ENCODE data around the gene GPC6. TPM values are rescaled to one million over a fixed set of nuclear protein-coding genes. Genes with fewer than 3 reads are reported as not detected.

Gene GPC6
- total and polyA plus RNA-seq, 2 donors (not counting 3 experiments of a cell fraction or from before 2014, with no cell fraction given): 0.01 TPM; not detected in 1

DNA sequence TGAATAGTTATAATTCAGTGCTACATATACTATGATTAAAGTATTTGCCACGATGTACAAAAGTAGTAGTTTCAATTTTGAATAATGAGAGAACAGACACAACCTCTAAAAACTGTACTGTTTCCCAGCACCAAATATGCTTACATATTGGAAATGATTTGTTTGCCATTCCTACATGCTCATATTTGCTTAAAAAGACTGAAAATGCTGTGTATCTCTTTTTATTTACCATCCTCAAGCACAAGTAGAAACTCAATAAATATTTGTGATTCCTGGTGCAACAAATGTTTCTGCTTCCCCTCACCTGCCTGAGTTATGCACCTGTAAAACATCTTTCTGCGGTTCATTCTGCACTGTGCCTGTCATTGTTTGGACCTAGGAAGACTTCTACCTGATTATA, 740.7 kb downstream of the GPC6 start:
- FAIRE-seq (no peak), DNase-seq (ENCODE audit: low read depth, low spot score) (no peak)
- Histone ChIP-seq H3K9me1 (replicated peaks; ENCODE audit: control insufficient read depth, extremely low read depth, insufficient read depth, low read length) (no peaks in the 10 kb centered on the region), H3K4me3 (replicated peaks in 1 of 3; ENCODE audit: insufficient read depth in 1 of 3, low read depth in 1 of 3, low read length in 3 of 3) (no peak overlapping the region), H3K9ac (replicated peaks; ENCODE audit: extremely low read depth, insufficient read depth, low read length) (no peak overlapping the region), H3K4me2 (ENCODE audit: insufficient read depth, low read length) (no peak overlapping the region), H3K79me2 (ENCODE audit: control insufficient read depth, insufficient read depth, low read length) (no peaks in the 10 kb centered on the region), H3K36me3 (ENCODE audit: control insufficient read depth in 2 of 2, extremely low read depth in 1 of 2, insufficient read depth in 2 of 2, low read length in 2 of 2) (no peaks in the 10 kb centered on the region), H2AFZ (ENCODE audit: low read depth, low read length) (no peak overlapping the region), H4K20me1 (replicated peaks; ENCODE audit: control insufficient read depth, extremely low read depth, insufficient read depth, low read length) (no peaks in the 10 kb centered on the region), H3K9me3 (replicated peaks; ENCODE audit: control insufficient read depth, insufficient read depth, low read length) (no peaks in the 10 kb centered on the region), H3K27me3 (ENCODE audit: control insufficient read depth in 2 of 2, insufficient read depth in 2 of 2, low read length in 2 of 2) (no peaks in the 10 kb centered on the region), H3K27ac (ENCODE audit: insufficient read depth, low read depth, low read length) (no peak overlapping the region), H3K4me1 (ENCODE audit: control insufficient read depth, extremely low read depth, insufficient read depth, low read length) (no peaks in the 10 kb centered on the region)
- POLR2A ChIA-PET: no interaction called here
- intact Hi-C loops (cut with micrococcal nuclease): no loop called here
- no TSS peak for BruUV-seq (replicated peaks)
- CTCF ChIA-PET: no interaction called here
- dilution Hi-C loops (cut with MboI; ENCODE audit: extremely low pct_ligation_motif_present, low sequenced_read_pairs): no loop called here
- TF ChIP-seq POLR2AphosphoS5 (IDR thresholded peaks at IDR 0.05; ENCODE audit: insufficient read depth, low read depth, low read length) (no peak), JUN (IDR thresholded peaks at IDR 0.05; ENCODE audit: borderline replicate concordance, insufficient read depth, insufficient read length, low read depth) (no peak), GATA2 (IDR thresholded peaks at IDR 0.05; ENCODE audit: insufficient read depth, insufficient read length, low read depth, low read length) (no peak), POLR2A (IDR thresholded peaks at IDR 0.05; ENCODE audit: low read depth, low read length) (no peak), MYC (IDR thresholded peaks at IDR 0.05; ENCODE audit: low read depth, low read length) (no peak), FOS (IDR thresholded peaks at IDR 0.05; ENCODE audit: borderline replicate concordance, insufficient read depth, low read length) (no peak), EZH2 (IDR thresholded peaks at IDR 0.05; ENCODE audit: borderline replicate concordance, low read depth, low read length, severe bottlenecking) (no peak)
- TF ChIP-seq, protein P1, sequence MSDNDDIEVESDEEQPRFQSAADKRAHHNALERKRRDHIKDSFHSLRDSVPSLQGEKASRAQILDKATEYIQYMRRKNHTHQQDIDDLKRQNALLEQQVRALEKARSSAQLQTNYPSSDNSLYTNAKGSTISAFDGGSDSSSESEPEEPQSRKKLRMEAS (IDR thresholded peaks at IDR 0.05; ENCODE audit: insufficient read depth, insufficient read length): no peak
- TF ChIP-seq, protein P2, sequence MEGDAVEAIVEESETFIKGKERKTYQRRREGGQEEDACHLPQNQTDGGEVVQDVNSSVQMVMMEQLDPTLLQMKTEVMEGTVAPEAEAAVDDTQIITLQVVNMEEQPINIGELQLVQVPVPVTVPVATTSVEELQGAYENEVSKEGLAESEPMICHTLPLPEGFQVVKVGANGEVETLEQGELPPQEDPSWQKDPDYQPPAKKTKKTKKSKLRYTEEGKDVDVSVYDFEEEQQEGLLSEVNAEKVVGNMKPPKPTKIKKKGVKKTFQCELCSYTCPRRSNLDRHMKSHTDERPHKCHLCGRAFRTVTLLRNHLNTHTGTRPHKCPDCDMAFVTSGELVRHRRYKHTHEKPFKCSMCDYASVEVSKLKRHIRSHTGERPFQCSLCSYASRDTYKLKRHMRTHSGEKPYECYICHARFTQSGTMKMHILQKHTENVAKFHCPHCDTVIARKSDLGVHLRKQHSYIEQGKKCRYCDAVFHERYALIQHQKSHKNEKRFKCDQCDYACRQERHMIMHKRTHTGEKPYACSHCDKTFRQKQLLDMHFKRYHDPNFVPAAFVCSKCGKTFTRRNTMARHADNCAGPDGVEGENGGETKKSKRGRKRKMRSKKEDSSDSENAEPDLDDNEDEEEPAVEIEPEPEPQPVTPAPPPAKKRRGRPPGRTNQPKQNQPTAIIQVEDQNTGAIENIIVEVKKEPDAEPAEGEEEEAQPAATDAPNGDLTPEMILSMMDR (IDR thresholded peaks at IDR 0.05; ENCODE audit: extremely low read depth in 1 of 2, insufficient read depth in 1 of 2, low read depth in 1 of 2, low read length in 2 of 2): no peak

Data from endothelial cell of umbilical vein (primary cell).